Measurements from ENCODE around the gene SGMS2.

DNA sequence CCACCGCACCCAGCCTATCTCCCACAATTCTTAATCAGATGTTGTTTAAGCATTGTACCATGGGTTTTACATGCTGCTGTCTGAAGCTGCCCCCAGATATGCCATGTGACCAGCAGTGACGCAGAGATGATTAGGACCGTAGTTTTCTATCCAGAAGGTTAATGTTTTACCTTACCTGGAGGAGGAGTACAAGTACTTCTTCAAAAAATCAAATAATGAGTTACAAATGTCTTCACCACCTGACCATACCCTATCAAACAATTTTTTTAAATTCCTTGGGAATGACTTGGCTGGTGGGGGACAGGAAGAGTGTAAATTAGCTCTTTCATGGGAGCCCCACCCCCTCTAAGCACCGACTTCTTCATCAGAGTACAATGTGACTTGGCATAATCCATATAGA, 16.2 kb upstream of the SGMS2 start:
- TF ChIP-seq POLR2A (IDR thresholded peaks at IDR 0.05) (no peak), CTCF (IDR thresholded peaks at IDR 0.05) (no peak)

Measured in adrenal gland (tissue), 5 donors.